TTC549 (cell line): Measurements from ENCODE around the gene DNAJC3.
"Not testable (repeated sequence)": the region's sequence is repeated elsewhere in the genome, so short reads cannot be mapped to it uniquely, and the experiment has no call there.

Experiments used
- FAIRE-seq: peaks from 2 replicates; lab custom pipeline; 2012; peaks lifted over from hg19 to GRCh38; lab: Jason Lieb, UNC

DNAJC3 gene

DNA sequence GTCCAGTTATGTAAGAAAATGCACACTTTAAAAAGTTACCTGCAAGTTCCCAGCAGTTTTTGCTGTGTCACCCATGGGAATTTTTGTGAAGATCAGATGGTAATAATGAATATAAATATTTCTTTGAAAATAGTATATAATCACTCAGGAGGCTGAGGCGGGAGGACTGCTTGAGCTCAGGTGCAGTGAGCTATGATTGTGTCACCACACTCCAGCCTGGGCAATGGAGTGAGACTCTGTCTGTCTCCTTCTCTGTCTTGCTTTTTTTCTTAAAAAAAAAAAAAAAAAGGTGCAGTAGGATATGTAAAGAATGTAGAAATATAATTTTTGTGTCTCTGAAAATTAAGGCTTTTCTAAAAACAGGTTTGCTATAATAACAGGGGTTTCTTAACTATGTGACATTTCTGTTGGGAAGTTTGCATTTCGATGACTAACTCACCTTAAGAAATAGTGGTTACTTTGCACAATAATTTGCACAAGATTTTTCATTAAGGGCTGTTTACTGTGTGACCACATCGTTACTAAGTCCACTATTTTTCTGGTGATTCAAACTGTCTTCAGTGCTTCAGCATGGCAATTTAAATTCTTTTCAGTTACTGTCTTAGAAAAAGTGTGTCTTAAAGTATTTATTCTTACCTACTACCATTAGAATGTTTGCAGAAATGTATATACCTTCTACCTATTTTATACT, 37.3 kb downstream of the DNAJC3 start:
- FAIRE-seq: no peak

DNA sequence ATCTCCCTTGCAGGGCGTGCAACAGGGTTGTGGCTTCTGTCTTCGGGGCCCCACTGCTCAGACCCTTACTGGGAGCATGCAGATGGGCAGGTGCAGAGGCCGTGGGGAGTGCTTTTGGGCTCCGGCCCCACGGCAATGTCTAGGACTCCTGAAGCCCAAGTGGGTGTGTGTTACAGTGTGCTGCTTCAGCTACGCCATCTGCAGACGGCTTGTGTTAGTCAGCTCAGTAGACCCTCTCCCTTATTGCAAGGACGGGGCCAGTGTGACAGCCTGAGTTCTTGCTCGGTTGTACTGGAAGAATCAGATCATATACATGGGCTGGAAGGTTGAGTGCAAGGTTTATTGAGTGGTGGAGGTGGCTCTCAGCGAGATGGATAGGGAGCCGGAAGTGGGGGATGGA, 39.3 kb downstream of the DNAJC3 start:
- FAIRE-seq: no peak

DNA sequence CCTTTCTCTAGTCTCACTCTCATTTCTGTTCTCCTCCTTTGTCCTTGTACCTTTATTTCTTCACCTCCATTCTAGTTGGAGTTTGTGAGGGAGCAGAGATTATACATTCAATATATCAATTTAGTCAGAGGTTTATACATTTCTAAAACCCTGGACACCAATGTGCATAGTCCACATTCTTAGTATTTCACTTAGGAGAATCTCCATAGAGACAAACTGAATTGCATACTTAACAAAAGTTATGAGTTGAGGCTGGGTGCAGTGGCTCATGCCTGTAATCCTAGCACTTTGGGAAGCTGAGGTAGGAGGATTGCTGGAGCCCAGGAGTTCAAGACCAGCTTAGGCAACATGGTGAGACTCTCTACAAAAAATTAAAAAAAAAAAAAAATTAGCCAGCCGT, 45.3 kb downstream of the DNAJC3 start:
- no peak for FAIRE-seq

DNA sequence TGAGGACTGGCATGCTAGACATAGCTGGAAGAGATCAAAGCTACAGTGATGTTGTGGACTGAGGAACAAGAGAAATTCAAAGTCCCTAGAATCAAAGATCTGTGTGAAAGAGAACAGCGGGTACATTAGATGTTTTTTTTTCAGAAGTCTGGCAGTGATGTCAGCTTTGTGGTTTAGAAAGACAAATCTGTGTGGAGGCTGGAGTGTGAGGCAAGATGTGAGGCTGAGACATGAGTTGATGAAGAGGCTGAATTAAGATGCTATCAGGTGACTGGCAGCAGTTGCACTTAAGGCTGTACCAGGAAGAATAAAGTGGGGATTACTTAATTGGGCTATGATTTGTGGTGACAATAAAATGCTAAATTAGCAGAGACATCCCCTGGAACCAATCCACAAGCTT, 46.5 kb downstream of the DNAJC3 start:
- FAIRE-seq: no peak

DNA sequence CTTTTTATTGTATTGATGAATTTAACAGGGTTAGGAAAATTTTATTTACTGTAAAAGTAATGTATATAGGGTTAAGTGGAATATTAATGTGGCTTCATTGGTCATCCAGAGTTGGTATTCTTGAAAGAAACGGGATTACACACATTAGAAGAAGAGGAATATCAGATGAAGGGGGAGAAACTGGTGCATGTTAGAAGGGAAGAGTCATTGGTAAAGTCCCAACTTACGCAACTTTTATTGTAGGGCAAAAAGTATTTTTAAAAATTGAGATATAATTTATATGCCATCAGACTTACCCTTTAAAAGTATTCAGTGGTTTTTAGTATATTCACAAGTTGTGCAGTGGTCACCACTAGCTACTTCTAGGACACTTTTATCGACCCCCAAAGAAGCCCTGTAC, 47.3 kb downstream of the DNAJC3 start:
- FAIRE-seq: no peak

DNA sequence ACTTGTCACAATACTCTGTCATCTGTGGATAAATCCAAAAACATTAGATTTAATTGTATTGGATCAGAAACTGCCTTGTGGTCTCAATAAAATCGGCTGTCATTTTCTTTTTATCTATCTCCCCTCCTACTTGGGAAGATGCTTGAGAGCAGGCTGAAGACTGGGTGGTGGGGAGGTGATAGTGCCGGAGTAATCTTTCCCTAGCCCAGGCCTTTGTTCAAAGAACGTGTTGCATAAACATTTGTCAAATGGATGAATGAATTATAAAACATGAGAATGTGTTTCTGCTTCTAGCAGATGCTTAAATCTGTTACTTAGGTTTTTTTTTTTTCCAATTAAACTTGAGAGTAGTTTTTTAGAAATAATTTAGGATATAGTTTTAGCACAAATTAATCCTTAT, 49.9 kb downstream of the DNAJC3 start:
- no peak for FAIRE-seq

DNA sequence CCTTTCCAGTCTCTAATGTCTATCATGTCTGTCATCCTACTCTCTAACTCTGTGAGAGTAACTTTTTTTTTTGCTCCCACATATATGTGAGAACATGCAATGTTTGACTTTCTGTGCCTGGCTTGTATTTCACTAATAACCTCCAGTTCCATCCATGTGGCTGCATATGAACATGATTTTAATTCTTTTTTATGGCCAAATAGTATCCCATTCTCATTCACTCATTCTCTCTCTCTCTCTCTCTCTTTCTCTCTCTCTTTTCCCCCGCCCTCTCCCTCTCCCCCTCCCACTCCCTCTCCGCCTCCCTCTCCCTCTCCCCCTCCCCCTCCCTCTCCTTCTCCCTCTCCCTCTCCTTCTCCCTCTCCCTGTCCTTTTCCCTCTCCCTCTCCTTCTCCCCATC, 52.0 kb downstream of the DNAJC3 start:
- no peak for FAIRE-seq

DNA sequence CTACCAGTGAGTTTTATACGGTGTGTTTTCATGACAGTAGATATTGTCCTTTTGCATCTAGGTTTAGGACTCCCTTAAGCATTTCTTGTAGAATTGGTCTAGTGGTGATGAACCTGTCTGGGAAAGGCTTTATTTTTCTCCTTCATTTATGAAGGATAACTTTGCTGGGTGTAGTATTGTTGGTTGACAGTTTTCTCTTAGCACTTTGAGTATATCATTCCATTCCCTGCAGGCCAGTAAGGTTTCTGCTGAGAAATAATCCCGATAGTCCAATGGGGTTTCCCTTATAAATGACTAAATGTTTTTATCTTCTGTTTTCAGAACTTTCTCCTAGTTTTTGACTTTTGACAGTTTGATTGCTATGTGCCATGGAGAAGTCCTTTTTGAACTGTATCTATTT, 57.2 kb downstream of the DNAJC3 start:
- no peak for FAIRE-seq

DNA sequence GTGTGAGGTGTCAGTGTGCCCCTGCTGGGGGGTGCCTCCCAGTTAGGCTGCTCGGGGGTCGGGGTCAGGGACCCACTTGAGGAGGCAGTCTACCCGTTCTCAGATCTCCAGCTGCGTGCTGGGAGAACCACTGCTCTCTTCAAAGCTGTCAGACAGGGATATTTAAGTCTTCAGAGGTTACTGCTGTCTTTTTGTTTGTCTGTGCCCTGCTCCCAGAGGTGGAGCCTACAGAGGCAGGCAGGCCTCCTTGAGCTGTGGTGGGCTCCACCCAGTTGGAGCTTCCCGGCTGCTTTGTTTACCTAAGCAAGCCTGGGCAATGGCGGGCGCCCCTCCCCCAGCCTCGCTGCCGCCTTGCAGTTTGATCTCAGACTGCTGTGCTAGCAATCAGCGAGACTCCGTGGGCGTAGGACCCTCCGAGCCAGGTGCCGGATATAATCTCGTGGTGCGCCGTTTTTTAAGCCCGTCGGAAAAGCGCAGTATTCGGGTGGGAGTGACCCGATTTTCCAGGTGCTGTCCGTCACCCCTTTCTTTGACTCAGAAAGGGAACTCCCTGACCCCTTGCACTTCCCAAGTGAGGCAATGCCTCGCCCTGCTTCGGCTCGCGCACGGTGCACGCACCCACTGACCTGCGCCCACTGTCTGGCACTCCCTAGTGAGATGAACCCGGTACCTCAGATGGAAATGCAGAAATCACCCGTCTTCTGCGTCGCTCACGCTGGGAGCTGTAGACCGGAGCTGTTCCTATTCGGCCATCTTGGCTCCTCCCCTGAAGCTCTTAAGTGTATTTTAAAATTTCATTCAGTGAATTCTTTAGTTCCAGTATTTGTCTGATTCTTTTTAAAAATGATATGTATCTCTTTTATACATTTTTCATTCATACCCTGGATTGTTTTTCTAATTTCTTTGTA, 63.4 kb downstream of the DNAJC3 start:
- not testable (repeated sequence) for FAIRE-seq

DNA sequence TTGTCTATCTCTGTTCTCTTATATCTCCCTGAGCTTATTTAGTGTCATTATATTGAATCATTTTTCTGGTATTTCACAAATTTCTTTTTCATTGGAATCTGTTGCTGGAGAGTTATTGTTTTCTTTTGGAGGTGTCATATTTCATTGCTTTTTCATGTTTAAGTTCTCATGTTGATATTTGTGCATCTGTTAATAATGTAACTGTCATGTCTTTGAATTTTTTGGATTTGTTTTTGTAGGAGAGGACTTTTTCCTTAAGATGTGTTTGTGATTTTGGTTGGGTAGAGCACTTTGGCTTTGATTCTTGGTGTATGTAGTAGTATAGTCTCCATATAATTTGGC, 64.0 kb downstream of the DNAJC3 start:
- no peak for FAIRE-seq

DNA sequence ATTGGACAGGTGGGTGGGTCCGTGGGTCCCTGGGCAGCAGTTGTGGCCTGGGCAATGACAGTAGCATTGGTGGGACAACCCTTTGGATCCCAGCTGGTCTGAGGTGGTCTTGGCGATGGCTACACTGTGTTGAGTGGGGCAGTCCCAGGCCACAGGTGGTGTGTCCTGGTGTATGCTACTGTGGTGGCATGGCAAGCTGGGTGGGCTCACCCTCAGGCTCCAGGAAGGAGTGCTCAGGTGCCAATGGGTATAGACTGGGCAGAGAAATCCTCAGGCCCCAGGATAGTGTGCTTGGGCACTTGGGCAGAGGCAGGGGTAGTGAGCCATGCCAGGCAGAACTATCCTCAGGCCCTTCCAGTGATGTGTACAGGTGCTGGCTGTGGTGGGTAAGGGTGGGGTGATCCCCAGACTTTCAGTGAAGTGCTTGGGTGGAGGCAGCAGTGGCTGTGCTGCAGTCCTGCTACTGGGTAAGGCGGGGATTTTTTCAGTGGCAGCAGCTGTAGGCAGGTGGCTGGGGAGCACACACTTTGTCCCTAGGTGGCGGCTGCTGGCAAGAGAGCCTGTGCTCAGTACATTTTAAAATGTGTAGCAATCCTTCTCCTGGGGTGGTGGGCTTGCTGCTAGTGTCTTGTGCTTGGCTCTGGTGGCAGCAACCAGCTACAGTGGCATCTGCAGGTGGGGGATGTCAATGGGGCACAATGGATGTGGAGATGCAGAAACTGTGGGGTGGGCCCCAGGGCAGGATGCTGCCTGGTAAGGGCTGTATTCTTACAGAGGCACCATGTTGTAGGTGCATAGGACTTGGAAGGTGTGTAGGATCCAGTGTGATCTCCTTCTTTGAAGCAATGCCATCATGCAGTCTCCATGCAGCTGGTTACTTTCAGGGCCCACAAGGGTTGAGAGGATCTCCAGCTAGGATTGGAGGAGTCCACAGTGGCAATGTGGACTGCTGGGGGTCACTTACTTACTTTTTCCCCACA, 64.9 kb downstream of the DNAJC3 start:
- no peak for FAIRE-seq

DNA sequence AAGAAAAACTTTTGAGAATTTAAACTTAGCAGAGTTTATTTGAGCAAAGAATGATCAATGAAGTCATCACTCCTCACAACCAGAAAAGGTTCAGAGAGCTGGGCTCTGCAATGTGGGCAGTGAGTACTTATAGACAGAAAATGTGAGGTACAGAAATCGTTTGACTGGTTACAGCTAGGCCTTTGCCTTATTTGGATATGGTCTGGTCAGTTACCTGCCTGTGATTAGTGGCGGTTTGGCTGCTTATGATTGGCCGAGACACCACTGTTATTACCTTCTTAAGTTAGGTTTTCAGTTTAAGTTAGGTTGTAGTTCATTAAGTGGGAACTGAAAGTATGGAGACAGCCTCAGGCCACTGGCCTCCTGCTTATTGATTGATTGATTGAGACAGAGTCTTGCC, 66.3 kb downstream of the DNAJC3 start:
- no peak for FAIRE-seq

DNA sequence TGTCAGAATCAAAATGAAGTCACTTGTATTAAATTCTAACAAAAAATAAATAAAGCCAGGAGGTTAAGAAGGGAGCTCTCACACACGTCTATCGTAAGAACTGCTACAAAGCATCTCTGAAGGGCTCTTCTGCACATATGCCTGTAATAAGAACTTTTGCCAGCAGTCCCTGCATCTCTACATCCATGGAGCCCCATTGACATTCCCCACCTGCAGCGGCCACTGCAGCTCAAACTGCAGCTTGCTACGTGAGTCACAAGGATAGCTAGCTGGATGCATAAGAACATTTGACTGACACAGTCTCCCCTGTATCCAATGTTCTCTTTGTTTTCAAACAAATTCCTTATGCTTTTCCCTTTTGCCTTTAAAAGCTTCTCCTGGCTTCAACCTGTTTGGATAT, 68.3 kb downstream of the DNAJC3 start:
- FAIRE-seq: no peak

DNA sequence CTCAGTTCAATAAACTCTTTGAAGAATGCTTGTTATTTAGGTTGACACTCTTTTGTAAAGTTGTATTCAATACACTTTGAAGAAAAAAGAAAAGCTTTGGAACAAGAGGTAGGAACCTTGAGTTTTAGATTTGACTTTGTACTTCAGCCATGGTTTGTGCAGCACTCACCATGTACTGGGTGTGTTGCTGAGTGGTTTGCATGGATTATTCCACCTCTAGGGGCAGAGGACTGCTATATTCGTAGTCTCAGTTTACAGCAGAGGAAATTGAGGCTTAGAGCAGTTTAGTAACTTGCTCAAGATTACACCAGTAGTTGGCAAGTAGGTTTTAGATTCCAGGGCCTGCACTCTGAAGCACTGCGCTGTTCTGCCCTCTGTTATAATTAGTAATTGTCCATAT, 68.8 kb downstream of the DNAJC3 start:
- no peak for FAIRE-seq

DNA sequence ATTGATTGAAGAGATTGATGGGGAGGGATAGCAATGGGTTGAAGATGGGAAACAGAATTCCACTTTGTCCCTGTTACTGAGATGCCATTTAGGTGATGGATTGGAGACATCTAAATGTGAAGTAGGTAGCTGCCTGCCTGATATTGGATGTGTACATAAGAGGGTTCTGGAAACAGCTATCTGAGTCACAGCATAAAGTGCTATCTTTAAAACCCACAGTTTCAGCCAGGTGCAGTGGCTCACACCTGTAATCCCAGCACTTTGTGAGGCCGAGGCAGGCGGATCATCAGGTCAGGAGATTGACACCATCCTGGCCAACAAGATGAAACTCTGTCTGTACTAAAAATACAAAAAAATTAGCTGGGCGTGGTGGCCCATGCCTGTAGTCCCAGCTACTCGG, 72.6 kb downstream of the DNAJC3 start:
- FAIRE-seq: no peak

DNA sequence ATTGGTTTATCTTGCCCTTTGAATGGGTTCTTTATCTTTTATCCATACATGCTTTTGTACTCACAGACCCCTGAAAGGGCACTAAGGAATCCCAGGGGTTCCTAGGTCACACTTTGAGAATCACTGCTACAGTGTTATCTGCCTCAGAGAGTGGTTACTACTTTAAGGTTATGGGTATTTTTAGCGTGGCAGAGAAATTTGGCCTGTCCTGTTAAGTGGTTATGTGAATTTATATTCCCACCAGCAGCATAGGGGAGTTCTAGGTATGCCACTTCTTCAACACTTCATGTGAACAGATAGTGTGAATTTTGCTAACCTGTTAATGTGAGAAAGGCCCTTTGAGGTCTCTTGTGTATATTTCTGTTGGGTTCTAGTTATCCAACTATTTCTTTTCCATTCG, 75.7 kb downstream of the DNAJC3 start:
- FAIRE-seq: no peak

DNA sequence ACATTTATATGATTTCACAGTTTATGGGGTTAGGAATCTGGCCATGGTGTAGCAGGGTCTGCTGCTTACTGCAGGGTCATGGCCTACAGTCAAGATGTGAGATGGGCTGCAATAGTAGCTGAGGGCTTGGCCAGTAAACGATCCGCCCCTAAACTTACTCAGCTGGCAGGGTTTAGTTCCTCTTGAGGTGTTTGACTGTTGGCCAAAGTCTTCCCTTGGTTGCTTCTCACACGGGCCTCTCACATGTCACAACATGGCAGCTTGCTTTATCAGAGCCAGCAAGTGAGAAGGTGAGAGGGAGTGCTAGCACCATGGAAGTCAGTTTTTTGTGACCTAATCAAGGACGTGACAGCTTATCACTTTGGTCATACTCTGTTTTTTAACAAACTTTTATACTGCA, 77.1 kb downstream of the DNAJC3 start:
- FAIRE-seq: no peak

DNA sequence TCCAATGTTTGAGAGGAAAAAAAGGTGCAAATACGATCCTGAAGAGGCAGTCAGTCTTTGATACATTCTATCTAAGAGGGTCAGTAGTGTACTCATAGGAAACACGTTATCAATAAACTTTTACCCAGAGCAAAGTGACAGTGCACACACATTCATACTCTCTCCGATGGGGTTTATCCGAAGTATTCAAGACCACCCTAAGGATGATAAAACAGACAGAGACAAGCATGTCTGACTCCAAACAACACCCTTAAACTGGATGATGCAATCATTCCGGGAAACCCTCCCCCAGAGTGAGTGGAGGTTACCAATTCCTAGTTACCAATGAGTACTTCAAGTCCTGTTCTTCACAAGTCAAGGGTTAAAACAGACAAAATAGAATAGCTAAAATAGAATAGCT, 79.1 kb downstream of the DNAJC3 start:
- no peak for FAIRE-seq

DNA sequence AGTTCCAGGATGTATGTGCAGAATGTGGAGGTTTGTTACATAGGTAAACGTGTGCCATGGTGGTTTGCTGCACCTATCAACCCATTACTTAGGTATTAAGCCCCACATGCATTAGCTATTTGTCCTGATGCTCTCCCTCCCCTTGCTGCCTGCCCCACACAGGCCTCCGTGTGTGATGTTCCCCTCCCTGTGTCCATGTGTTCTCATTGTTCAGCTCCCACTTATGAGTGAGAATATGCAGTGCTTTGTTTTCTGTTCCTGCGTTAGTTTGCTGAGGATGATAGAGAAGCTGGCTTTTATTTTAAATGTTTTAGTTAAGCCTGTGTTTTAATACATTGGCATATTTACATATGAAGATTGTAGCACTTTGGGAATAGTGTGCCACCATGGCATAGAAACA, 85.7 kb downstream of the DNAJC3 start:
- not testable (repeated sequence) for FAIRE-seq

DNA sequence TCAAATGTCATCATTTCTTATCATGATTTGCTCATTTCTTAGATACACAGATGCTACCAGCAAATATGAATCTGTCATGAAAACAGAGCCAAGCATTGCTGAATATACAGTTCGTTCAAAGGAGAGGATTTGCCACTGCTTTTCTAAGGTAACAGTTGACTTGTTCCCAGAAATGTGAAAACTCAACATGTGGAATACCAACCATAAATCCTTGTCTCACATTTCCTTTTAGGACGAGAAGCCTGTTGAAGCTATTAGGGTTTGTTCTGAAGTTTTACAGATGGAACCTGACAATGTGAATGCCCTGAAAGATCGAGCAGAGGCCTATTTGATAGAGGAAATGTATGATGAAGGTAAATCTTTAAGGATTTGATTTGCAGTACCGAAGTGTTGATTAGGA, 86.7 kb downstream of the DNAJC3 start:
- no peak for FAIRE-seq

DNA sequence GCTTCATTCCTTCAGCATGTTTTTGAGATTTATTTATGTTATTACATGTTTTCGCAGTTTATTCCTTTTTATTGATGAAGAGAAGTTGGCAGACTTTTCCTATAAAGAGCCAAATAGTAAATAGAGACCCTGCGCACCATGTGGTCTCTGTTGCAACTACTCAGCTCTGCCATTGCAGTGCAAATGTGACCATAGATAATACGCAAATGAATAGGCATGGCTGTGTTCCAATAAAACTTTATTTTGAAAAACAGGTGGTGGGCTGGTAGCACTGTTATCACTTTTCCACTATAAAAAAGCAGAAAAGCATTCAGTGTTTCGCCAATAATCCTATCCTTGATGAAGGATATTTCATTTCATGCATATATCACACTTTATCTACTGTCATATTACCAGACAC, 95.0 kb downstream of the DNAJC3 start:
- no peak for FAIRE-seq

DNA sequence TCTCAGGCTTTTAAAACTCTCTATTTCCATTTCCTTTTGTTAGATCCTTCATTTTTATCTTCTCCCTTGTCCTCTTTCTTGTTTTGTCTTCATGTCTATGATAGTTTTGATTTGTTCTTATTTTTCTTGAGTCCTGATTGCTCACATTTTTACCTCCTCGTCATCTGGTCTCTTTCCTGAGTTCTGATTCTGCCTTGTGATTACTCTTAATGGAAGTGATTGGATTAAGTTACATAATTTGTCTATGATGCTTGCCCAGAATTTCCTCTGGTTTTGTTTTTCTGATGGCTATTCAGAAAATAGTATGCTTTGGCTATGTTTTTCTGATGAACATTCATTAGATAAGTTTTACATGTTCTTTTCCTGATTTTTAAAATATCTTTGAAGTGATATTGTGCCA, 102.6 kb downstream of the DNAJC3 start:
- FAIRE-seq: no peak

DNA sequence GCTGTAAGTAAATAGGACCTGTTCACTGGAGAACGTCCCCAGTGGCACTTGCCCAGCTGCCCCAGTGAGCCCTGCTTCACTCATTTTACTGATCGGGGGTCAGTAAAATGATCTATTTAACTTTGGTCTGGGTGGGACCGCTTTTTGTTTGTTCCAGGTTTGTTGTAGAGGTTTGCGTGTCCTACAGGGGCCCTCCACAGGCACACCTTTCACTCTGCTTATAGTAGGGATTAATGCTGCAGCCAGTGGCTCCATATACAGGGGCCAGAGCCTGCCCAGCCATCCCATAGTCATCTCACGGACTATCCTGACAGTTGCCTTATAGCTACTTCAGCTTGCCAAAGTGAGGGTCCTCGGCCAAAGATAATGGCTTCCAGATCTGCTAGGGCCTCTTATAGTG, 104.1 kb downstream of the DNAJC3 start:
- FAIRE-seq: no peak
